T-helper 2 cell treated with Interferon-gamma antibody and Interleukin-4, amounts not matched to agents 100 ng/mL and 5 ng/mL, for 36 hours (primary cell): ENCODE data around the gene MAPT. TPM values are rescaled to one million over a fixed set of nuclear protein-coding genes. Genes with fewer than 3 reads are reported as not detected.

Experiments used
- intact Hi-C: fragments of 100-400 bp; cut with micrococcal nuclease; formaldehyde crosslinking; loops from one replicate; pipeline ENCODE4 v1.15.1; 2023
- total RNA-seq: library from RNA; stranded (reverse); gene quantifications from 2 replicates; pipeline ENCODE4 v1.2.3, GENCODE V29; 2022

Gene MAPT
- 0.20 and 0.30 TPM in 2 replicates for total RNA-seq

- intact Hi-C loops, result no loop called here
Measured at GRCh38 chr17:45894022-45894784, at the start of gene MAPT. MAPT (plus strand) TSS chr17:45894554; CDS start chr17:45962338, 67,784 bp downstream.

DNA sequence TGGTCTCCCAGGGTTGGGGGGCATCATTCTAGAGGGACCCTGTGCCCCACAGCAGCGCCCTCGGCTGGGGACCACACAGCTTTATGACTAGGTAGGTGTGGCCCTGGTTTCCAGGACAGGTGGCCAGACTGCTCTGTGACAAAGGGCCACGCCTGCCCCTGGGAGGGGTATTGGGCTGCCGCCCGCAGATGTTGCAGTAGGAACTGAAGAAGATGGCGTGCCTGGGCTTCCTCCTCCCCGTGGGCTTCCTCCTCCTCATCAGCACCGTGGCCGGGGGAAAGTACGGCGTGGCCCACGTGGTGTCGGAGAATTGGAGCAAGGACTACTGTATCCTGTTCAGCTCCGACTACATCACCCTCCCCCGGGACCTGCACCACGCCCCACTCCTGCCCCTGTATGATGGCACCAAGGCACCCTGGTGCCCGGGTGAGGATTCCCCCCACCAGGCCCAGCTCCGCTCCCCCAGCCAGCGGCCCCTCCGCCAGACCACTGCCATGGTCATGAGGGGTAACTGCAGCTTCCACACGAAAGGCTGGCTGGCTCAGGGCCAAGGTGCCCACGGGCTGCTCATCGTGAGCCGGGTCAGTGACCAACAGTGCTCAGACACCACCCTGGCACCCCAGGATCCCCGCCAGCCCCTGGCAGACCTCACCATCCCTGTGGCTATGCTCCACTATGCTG is 49.5 kb upstream of the MAPT start, which contains the start of gene SPPL2C:
TSS of gene SPPL2C (plus strand) at position 187 of the 681 bp plus-strand sequence. CDS start at position 213, 26 bp downstream.
- intact Hi-C loops, result no loop called here

DNA sequence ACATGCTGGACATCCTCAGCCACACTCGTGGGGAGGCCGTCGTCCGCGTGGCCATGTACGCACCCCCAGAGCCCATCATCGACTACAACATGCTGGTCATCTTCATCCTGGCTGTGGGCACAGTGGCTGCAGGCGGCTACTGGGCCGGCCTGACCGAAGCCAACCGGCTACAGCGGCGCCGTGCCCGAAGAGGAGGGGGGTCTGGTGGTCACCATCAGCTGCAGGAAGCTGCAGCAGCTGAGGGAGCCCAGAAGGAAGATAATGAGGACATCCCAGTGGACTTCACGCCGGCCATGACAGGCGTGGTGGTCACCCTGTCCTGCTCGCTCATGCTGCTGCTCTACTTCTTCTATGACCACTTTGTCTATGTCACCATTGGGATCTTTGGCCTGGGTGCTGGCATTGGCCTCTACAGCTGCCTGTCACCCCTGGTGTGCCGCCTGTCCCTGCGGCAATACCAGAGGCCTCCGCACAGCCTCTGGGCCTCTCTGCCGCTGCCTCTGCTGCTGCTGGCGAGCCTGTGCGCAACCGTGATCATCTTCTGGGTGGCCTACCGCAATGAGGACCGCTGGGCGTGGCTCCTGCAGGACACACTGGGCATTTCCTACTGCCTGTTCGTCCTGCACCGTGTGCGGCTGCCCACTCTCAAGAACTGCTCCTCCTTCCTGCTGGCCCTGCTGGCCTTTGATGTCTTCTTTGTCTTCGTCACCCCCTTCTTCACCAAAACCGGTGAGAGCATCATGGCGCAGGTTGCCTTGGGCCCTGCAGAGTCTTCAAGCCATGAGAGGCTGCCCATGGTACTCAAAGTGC is 48.8 kb upstream of the MAPT start:
- intact Hi-C loops, result no loop called here

- intact Hi-C loops, result no loop called here
Measured at GRCh38 chr17:45846223-45846622, 48.1 kb upstream of the MAPT start.

DNA sequence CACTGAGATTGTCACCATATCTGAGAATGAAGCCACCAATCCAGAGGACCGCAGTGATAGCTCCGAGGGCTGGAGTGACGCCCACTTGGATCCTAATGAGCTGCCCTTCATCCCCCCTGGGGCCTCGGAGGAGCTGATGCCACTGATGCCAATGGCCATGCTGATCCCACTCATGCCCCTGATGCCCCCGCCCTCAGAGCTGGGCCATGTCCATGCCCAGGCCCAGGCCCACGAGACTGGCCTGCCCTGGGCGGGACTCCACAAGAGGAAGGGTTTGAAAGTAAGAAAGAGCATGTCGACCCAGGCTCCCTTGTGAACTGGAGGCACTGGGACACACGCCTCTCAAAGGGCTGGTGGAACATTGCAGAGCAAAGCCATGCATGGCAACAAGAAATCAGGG is 47.7 kb upstream of the MAPT start:
- intact Hi-C loops, result no loop called here

GRCh38 chr17:45847101-45847500 is 47.3 kb upstream of the MAPT start:
- intact Hi-C loops, result no loop called here

GRCh38 chr17:45847747-45848146 is 46.6 kb upstream of the MAPT start:
- intact Hi-C loops, result no loop called here

- intact Hi-C loops, result no loop called here
Measured at GRCh38 chr17:45848405-45848804, 45.9 kb upstream of the MAPT start.

- intact Hi-C loops, result no loop called here
Measured at GRCh38 chr17:45848868-45849535, 45.4 kb upstream of the MAPT start.

- intact Hi-C loops, result no loop called here
Measured at GRCh38 chr17:45849536-45849990, 44.8 kb upstream of the MAPT start.

GRCh38 chr17:45850011-45850410 is 44.3 kb upstream of the MAPT start:
- intact Hi-C loops, result no loop called here

DNA sequence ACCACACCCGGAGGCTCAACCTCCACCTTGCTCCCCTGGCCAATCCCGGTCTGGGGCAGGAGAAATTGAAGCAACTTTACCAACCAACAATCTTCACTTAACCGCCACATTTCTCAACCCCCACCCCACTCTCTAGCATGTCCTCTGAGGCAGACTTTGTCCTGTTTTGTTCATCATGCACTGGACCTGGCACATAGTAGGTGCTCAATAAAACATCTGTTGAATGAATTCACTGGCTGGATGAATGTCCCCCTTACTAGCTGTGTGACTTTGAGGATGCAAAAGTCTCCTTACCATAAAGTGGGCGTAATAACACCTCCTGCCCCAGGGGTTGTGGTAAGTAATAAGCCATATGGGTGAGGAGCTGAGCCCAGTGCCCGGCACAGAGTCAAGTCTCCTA is 43.9 kb upstream of the MAPT start:
- intact Hi-C loops, result no loop called here

DNA sequence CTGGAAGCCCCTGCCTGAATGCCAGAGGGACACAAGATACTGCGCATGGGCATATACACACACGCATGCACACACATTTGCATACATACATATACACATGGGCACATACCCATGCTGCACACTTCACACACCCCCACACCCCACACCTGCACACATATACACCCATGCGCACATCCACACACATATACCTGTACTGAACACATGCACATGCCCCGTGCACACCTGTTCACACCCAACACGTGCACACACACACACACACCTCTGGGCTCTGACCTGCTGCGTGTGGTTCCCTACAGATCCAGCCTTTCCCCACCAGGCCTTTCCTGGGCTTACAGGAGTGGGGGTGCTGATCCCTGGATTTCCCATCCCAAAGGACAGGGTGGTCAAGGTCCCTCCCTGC is 43.3 kb upstream of the MAPT start:
- intact Hi-C loops, result no loop called here

DNA sequence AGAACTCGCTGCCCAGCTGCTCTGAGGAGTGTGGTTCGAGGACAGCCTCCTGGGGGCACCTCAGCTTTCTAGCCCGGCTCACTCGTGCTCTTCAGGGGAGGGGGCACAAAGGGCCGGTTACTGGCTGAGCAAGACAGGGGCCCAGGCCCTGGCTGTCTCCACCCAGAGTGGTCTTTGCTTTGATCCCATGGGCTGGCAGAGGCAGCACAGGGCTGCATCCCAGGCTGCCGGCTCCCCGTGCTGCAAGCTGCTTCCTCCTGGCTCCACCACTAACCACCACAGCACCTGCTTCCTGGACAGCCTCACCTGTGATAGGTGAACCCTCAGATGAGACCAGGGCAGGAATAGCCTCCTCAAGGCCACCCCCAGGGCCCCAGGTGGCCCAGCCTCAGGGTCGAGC is 42.9 kb upstream of the MAPT start:
- intact Hi-C loops, result no loop called here

DNA sequence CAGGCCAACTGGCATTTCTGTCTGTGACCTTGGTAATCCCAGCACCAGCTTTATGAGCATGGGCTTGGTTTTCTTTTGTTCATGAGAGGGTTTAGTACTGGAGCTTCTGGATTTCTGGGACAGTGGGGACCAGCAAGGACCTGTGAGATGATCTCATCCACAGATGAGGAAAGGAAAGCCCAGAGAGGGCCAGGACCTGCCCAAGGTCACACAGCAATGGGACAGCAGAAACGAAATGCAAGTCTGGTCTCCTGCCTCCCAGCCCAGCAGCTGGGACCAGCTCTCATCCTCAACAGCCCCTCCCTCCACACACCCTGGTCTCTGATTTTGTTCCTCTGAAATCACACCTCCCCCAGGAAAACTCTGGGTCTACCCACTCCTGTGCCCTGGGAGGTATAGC is 42.5 kb upstream of the MAPT start:
- intact Hi-C loops, result loop anchor here (1.0 kb wide), 1 partner anchor 212 kb away; no protein-coding TSS in a partner anchor

GRCh38 chr17:45852535-45853297 is 41.6 kb upstream of the MAPT start:
- intact Hi-C loops, result loop anchor here (1.0 kb wide), 1 partner anchor 212 kb away; no protein-coding TSS in a partner anchor

DNA sequence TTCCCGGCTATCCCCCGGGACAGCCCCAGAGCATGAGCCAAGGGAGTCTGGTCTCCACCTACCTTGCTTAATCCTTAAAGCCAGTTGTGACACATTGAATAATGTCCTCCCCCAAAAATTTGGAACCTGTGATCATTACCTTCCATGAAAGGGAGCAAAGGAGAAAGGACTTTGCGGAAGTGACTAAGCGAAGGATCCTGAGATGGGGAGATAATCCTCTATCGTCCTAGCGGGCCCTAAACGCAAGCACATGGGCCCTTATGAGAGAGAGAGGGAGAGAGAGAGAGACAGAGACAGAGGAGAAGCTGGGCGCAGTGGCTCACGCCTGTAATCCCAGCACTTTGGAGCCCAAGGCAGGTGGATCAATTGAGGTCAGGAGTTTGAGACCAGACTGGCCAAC is 40.1 kb upstream of the MAPT start:
- intact Hi-C loops, result no loop called here

DNA sequence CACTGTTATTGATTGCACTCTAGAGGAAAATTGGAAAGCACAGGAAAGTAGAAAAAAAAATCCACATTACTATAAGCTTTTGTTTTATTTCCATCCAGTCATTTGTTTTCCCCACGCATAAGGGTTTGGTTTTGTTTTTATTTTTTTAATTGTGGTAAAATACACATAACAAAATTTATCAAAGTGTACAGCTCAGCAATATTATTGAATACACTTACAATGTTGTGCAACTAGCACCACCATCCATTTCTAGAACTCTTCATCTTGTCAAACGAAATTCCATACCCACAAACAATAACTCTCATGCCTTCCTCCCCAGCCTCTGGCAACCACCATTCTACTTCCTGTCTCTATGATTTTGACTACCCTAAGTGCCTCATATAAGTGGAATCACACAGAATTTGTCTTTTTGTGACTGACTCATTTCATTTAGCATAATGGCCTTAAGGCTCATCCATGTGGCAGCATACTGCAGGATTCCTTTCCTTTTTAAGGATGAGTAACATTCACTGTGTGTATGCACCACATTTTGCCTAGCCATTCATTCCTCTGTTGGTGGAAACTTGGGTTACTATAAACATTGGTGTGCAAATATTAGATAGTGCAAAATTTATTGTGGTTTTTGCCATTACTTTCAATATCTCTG is 38.5 kb upstream of the MAPT start:
- intact Hi-C loops, result no loop called here

GRCh38 chr17:45857977-45858708 is 36.2 kb upstream of the MAPT start:
- intact Hi-C loops, result no loop called here
